HG03135 (cell line): ENCODE results near the gene NARF.
A peak's percentile ranks its signal among the peaks of the same experiment; 100 is the strongest.
"Not testable (repeated sequence)": the region's sequence is repeated elsewhere in the genome, so short reads cannot be mapped to it uniquely, and the experiment has no call there.

Experiments used
- ATAC-seq: cut with Tn5 transposase; IDR thresholded peaks from one replicate; pipeline ENCODE4 v1.9.1; 2021; ENCODE audit warnings: mild to moderate bottlenecking, moderate library complexity; ENCODE audit not compliant: unreplicated experiment

The NARF gene

GRCh38 chr17:82496529-82497434 is 38.2 kb downstream of the NARF start:
- no peak for ATAC-seq

GRCh38 chr17:82497483-82498405 is 39.2 kb downstream of the NARF start:
- ATAC-seq: no peak

- no peak for ATAC-seq
Measured at GRCh38 chr17:82502207-82502606, 43.7 kb downstream of the NARF start.

GRCh38 chr17:82503094-82503727 is 44.7 kb downstream of the NARF start:
- ATAC-seq: no peak

- no peak for ATAC-seq
Measured at GRCh38 chr17:82503728-82504308, 45.3 kb downstream of the NARF start.

- no peak for ATAC-seq
Measured at GRCh38 chr17:82505296-82505695, 46.8 kb downstream of the NARF start.

GRCh38 chr17:82506402-82506801 is 47.9 kb downstream of the NARF start:
- ATAC-seq: peak; percentile 89

GRCh38 chr17:82507631-82508175 is 49.2 kb downstream of the NARF start:
- ATAC-seq: no peak

- ATAC-seq: not testable (repeated sequence)
Measured at GRCh38 chr17:82511642-82512041, 53.1 kb downstream of the NARF start.

- ATAC-seq: not testable (repeated sequence)
Measured at GRCh38 chr17:82513864-82514263, 55.3 kb downstream of the NARF start.

GRCh38 chr17:82517230-82517865 is 58.8 kb downstream of the NARF start:
- ATAC-seq: no peak

- peak; percentile 92 for ATAC-seq
Measured at GRCh38 chr17:82518826-82519810, 60.6 kb downstream of the NARF start, which contains the start of gene FOXK2. FOXK2 (plus strand) TSS chr17:82519732; CDS start chr17:82519889, 157 bp downstream.

- peak; percentile 21 for ATAC-seq
Measured at GRCh38 chr17:82519971-82520903, 61.7 kb downstream of the NARF start.

- no peak for ATAC-seq
Measured at GRCh38 chr17:82524540-82524939, 66.0 kb downstream of the NARF start.

- ATAC-seq: no peak
Measured at GRCh38 chr17:82525712-82526111, 67.2 kb downstream of the NARF start.

GRCh38 chr17:82527898-82528297 is 69.4 kb downstream of the NARF start:
- no peak for ATAC-seq

- ATAC-seq: no peak
Measured at GRCh38 chr17:82528484-82529265, 70.1 kb downstream of the NARF start.
